Mesendoderm (in vitro differentiated cells): ENCODE data around the gene EPB41L5.
"Not testable (repeated sequence)": the region's sequence is repeated elsewhere in the genome, so short reads cannot be mapped to it uniquely, and the experiment has no call there.

Source experiments
- DNase-seq: peaks from one replicate; pipeline ENCODE4 v3.0.0; 2013
- H2AK5ac ChIP-seq: 2 replicates; pipeline ENCODE4 v1.6.1; 2013; ENCODE audit warnings: low read length, inconsistent platforms
- H2BK120ac ChIP-seq: 2 replicates; pipeline ENCODE4 v1.6.1; 2013; ENCODE audit warnings: low read depth, mild to moderate bottlenecking, low read length, moderate library complexity, mixed read lengths
- H2BK15ac ChIP-seq: replicated peaks from 2 replicates; pipeline ENCODE4 v1.6.1; 2013; ENCODE audit warnings: low read depth, mild to moderate bottlenecking, moderate library complexity
- H2BK5ac ChIP-seq: 2 replicates; pipeline ENCODE4 v1.6.1; 2013; ENCODE audit warnings: low read length, inconsistent platforms
- H3K18ac ChIP-seq: 2 replicates; pipeline ENCODE4 v1.6.1; 2013; ENCODE audit warnings: mild to moderate bottlenecking, low read length, mixed read lengths
- H3K23ac ChIP-seq: one replicate; pipeline ENCODE4 v1.6.1; 2013; ENCODE audit warnings: low read length
- H3K27ac ChIP-seq: 2 replicates; pipeline ENCODE4 v1.5.1; 2013; ENCODE audit warnings: low read depth, mild to moderate bottlenecking, inconsistent platforms, low read length, moderate library complexity
- H3K27me3 ChIP-seq: 2 replicates; pipeline ENCODE4 v1.6.1; 2013; ENCODE audit warnings: low read length, control low read depth, mild to moderate bottlenecking, inconsistent platforms; ENCODE audit not compliant: insufficient read depth, poor library complexity
- H3K36me3 ChIP-seq: 2 replicates; pipeline ENCODE4 v1.6.1; 2013; ENCODE audit warnings: low read length, inconsistent platforms; ENCODE audit not compliant: control insufficient read depth, insufficient read depth
- H3K4ac ChIP-seq: one replicate; pipeline ENCODE4 v1.6.1; 2013; ENCODE audit warnings: low read depth, mild to moderate bottlenecking, low read length, moderate library complexity
- H3K4me1 ChIP-seq: 2 replicates; pipeline ENCODE4 v1.6.1; 2013; ENCODE audit warnings: low read depth, low read length, inconsistent platforms; ENCODE audit not compliant: control insufficient read depth
- H3K4me2 ChIP-seq: 2 replicates; pipeline ENCODE4 v1.6.1; 2013; ENCODE audit warnings: low read length
- H3K4me3 ChIP-seq: 2 replicates; pipeline ENCODE4 v1.5.1; 2013; ENCODE audit warnings: mild to moderate bottlenecking, low read length
- H3K56ac ChIP-seq: one replicate; pipeline ENCODE4 v1.6.1; 2013; ENCODE audit warnings: low read length
- H3K79me1 ChIP-seq: 2 replicates; pipeline ENCODE4 v1.6.1; 2013; ENCODE audit warnings: low read length, inconsistent platforms
- H3K79me2 ChIP-seq: 2 replicates; pipeline ENCODE4 v1.6.1; 2013; ENCODE audit warnings: mild to moderate bottlenecking, low read length; ENCODE audit not compliant: control insufficient read depth, insufficient read depth
- H3K9ac ChIP-seq: 2 replicates; pipeline ENCODE4 v1.6.1; 2013; ENCODE audit warnings: low read length, inconsistent platforms
- H4K5ac ChIP-seq: one replicate; pipeline ENCODE4 v1.6.1; 2013; ENCODE audit warnings: low read length
- H4K8ac ChIP-seq: one replicate; pipeline ENCODE4 v1.6.1; 2013; ENCODE audit warnings: low read depth, mild to moderate bottlenecking, control low read depth, low read length, moderate library complexity
- WGBS: extraction: QIAGEN DNeasy Blood & Tissue Kit; methylation state at CpG from one replicate; pipeline ENCODE4 v1.1.7; 2013; ENCODE audit warnings: low lambda C conversion rate, missing lambda C conversion rate; ENCODE audit not compliant: insufficient coverage; ENCODE audit errors: extremely low coverage; 5-methylcytosine and 5-hydroxymethylcytosine counted together

EPB41L5 gene

DNA sequence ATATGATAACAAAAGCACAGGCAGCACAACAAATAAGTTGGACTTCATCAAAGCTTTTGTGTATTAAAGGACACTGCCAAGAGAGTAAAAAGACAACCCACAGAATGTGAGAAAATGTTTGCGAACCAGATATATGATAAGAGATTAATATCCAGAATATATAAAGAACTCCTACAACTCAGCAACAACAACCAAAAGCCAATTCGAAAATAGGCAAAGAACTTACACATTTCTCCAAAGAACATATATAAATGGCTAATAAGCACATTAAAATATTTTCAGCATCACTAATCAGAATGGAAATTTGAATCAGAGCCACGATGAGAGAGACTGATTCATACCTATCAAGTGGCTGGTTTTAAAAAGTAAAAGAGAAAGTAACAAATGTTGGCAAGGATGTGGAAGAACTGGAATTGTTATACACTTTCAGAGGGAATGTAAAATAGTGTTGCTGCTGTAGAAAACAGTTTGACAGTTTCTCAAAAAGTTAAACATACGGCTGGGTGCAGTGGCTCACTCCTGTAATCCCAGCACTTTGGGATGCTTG is 25.2 kb downstream of the EPB41L5 start:
- no peak overlapping the region for H3K4me3 ChIP-seq
- H3K56ac ChIP-seq, result no peak overlapping the region
- no peak overlapping the region for H3K9ac ChIP-seq
- no peak overlapping the region for H2AK5ac ChIP-seq
- H3K4me2 ChIP-seq, result no peak overlapping the region
- no peaks in the 10 kb centered on the region for H3K36me3 ChIP-seq
- no peak overlapping the region for H3K18ac ChIP-seq
- H3K27ac ChIP-seq, result no peak overlapping the region
- no peaks in the 10 kb centered on the region for H3K79me1 ChIP-seq
- no peak overlapping the region for H2BK5ac ChIP-seq
- no peaks in the 10 kb centered on the region for H3K27me3 ChIP-seq
- no peak overlapping the region for H4K5ac ChIP-seq
- no peak overlapping the region for H3K4ac ChIP-seq
- H4K8ac ChIP-seq, result no peak overlapping the region
- H3K79me2 ChIP-seq, result no peaks in the 10 kb centered on the region
- H3K23ac ChIP-seq, result no peak overlapping the region
- no CpG with 5 or more reads among the region's 4 CpGs for WGBS
- DNase-seq, result no peak
- no peaks in the 10 kb centered on the region for H3K4me1 ChIP-seq
- no peak overlapping the region for H2BK120ac ChIP-seq
- H2BK15ac ChIP-seq, result no peak overlapping the region

- Histone ChIP-seq H3K4me1 (no peaks in the 10 kb centered on the region), H4K8ac (no peak overlapping the region), H3K36me3 (no peaks in the 10 kb centered on the region), H2BK5ac (no peak overlapping the region), H3K18ac (no peak overlapping the region), H3K4me2 (no peak overlapping the region), H2BK120ac (no peak overlapping the region), H3K79me1 (no peaks in the 10 kb centered on the region), H3K4ac (no peak overlapping the region), H3K27ac (no peak overlapping the region), H4K5ac (no peak overlapping the region), H3K4me3 (no peak overlapping the region), H3K9ac (no peak overlapping the region), H3K79me2 (no peaks in the 10 kb centered on the region), H3K56ac (no peak overlapping the region), H3K27me3 (no peaks in the 10 kb centered on the region), H3K23ac (no peak overlapping the region), H2BK15ac (no peak overlapping the region), H2AK5ac (no peak overlapping the region)
- DNase-seq, result no peak
- no CpG with 5 or more reads among the region's 1 CpG for WGBS
These were observed 29.5 kb downstream of the EPB41L5 start for GRCh38 chr2:120042359-120042758.

GRCh38 chr2:120044336-120044735 is 31.5 kb downstream of the EPB41L5 start:
- H3K4me1 ChIP-seq, result no peaks in the 10 kb centered on the region

DNA sequence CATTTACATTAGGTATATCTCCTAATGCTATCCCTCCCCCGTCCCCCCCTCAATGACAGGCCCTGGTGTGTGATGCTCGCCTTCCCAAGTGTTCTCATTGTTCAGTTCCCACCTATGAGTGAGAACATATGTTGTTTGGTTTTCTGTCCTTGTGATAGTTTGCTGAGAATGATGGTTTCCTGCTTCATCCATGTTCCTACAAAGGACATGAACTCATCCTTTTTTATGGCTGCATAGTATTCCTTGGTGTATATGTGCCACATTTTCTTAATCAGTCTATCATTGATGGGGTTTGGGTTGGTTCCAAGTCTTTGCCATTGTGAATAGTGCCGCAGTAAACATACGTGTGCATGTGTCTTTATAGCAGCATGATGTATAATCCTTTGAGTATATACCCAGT is 32.9 kb downstream of the EPB41L5 start:
- no CpG with 5 or more reads among the region's 4 CpGs for WGBS

More at GRCh38 chr2:120044336-120044735, 31.5 kb downstream of the EPB41L5 start:
- no peaks in the 10 kb centered on the region for H3K27me3 ChIP-seq
- no peak overlapping the region for H3K18ac ChIP-seq
- no peaks in the 10 kb centered on the region for H3K36me3 ChIP-seq
- H3K4me3 ChIP-seq, result no peak overlapping the region
- no peak overlapping the region for H2AK5ac ChIP-seq
- H3K79me2 ChIP-seq, result no peaks in the 10 kb centered on the region
- no peak overlapping the region for H4K5ac ChIP-seq
- no peaks in the 10 kb centered on the region for H3K79me1 ChIP-seq
- H2BK120ac ChIP-seq, result no peak overlapping the region
- no peak overlapping the region for H3K4me2 ChIP-seq
- H3K56ac ChIP-seq, result no peak overlapping the region
- no peak overlapping the region for H4K8ac ChIP-seq
- no peak overlapping the region for H2BK15ac ChIP-seq
- no peak overlapping the region for H3K9ac ChIP-seq
- no peak overlapping the region for H3K27ac ChIP-seq
- no peak for DNase-seq
- no peak overlapping the region for H3K4ac ChIP-seq
- no peak overlapping the region for H2BK5ac ChIP-seq
- H3K23ac ChIP-seq, result no peak overlapping the region

DNA sequence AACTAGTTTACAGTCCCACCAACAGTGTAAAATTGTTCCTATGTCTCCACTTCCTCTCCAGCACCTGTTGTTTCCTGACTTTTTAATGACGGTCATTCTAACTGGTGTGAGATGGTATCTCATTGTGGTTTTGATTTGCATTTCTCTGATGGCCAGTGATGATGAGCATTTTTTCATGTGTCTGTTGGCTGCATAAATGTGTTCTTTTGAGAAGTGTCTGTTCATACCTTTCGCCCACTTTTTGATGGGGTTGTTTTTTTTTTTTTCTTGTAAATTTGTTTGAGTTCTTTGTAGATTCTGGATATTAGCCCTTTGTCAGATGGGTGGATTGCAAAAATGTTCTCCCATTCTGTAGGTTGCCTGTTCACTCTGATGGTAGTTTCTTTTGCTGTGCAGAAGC is 33.4 kb downstream of the EPB41L5 start:
- H3K9ac ChIP-seq, H3K4ac ChIP-seq, H2BK5ac ChIP-seq, H3K36me3 ChIP-seq, H4K8ac ChIP-seq, H2BK15ac ChIP-seq, DNase-seq, H2AK5ac ChIP-seq, H3K27me3 ChIP-seq, H3K4me2 ChIP-seq, H3K79me2 ChIP-seq, H3K27ac ChIP-seq, H2BK120ac ChIP-seq, H3K4me1 ChIP-seq, H3K4me3 ChIP-seq, H4K5ac ChIP-seq, H3K23ac ChIP-seq, H3K18ac ChIP-seq, H3K79me1 ChIP-seq, H3K56ac ChIP-seq: not testable (repeated sequence)
- WGBS, result no CpG with 5 or more reads among the region's 2 CpGs

More for the DNA sequence above, 32.9 kb downstream of the EPB41L5 start:
- not testable (repeated sequence) for H3K4me2 ChIP-seq, H2BK15ac ChIP-seq, H3K23ac ChIP-seq, H3K56ac ChIP-seq, DNase-seq, H4K5ac ChIP-seq, H3K4ac ChIP-seq, H3K36me3 ChIP-seq, H3K9ac ChIP-seq, H2BK120ac ChIP-seq, H3K4me1 ChIP-seq, H2BK5ac ChIP-seq, H3K79me2 ChIP-seq, H4K8ac ChIP-seq, H2AK5ac ChIP-seq, H3K18ac ChIP-seq, H3K79me1 ChIP-seq, H3K27me3 ChIP-seq, H3K4me3 ChIP-seq, H3K27ac ChIP-seq

DNA sequence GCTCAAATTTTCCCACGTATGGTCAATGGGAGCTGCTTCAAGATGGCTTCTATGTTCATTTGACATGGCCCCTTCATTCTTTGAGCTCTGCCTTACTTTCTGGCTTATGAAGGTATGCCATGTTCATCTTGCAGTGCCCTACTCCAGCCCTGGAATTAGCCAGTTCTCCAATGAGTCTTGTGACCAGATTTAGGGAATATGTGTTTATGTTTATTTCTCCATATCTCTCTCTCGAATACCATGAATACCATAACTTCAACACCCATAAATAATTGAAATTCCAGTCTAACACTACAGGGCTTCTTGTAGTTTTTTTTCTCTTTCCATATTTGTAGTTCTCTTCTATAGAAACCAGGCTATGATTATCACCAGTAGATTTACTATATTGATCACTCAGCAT is 39.7 kb downstream of the EPB41L5 start:
- Histone ChIP-seq H3K79me2 (no peaks in the 10 kb centered on the region), H3K4ac (no peak overlapping the region), H2BK5ac (no peak overlapping the region), H3K36me3 (no peaks in the 10 kb centered on the region), H3K27me3 (no peaks in the 10 kb centered on the region), H3K79me1 (no peaks in the 10 kb centered on the region), H3K4me3 (no peak overlapping the region), H3K23ac (no peak overlapping the region), H3K9ac (no peak overlapping the region), H2AK5ac (no peak overlapping the region), H3K4me1 (no peaks in the 10 kb centered on the region), H3K18ac (no peak overlapping the region), H2BK120ac (no peak overlapping the region), H4K8ac (no peak overlapping the region), H3K27ac (no peak overlapping the region), H2BK15ac (no peak overlapping the region), H4K5ac (no peak overlapping the region), H3K56ac (no peak overlapping the region), H3K4me2 (no peak overlapping the region)
- DNase-seq, result peak; percentile 10
- WGBS, result no CpG with 5 or more reads among the region's 2 CpGs
